ENCODE data around the gene CELF5. TPM values are rescaled to one million over a fixed set of nuclear protein-coding genes. Genes with fewer than 3 reads are reported as not detected.

The CELF5 gene
- total RNA-seq, 2 donors from 2014 or later: 0.08 TPM; not detected in 1

DNA sequence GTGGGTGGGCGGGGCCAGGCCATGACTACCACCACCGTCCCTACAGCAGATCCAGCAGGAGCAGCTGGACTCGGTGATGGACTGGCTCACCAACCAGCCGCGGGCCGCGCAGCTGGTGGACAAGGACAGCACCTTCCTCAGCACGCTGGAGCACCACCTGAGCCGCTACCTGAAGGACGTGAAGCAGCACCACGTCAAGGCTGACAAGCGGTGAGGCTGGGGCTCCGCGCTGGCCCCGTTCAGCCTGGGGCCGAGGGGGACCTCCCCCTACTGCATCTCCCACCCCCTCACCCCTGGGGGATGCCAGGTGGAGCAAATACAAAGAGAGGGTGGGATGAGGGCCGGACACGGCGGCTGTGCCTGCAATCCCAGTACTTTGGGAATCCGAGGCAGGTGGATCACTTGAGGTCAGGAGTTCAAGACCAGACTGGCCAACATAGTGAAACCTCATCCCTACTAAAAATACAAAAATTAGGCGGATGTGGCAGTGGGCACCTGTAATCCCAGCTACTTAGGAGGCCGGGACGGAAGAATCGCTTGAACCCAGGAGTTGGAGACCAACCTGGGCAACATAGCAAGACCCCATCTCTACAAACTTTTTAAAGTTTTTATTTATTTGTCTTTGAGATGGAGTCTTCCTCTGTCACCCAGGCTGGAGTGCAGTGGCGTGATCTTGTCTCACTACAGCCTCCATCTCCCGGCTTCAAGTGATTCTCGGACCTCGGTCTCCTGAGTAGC, 18.1 kb upstream of the CELF5 start:
- Histone ChIP-seq H3K4me3 (no peak overlapping the region), H3K27me3 (no peaks in the 10 kb centered on the region), H3K4me1 (no peaks in the 10 kb centered on the region), H3K27ac (no peak overlapping the region), H3K9me3 (no peaks in the 10 kb centered on the region), H3K36me3 (peaks cover 33% of the 10 kb centered on the region)
- TF ChIP-seq, protein P1, sequence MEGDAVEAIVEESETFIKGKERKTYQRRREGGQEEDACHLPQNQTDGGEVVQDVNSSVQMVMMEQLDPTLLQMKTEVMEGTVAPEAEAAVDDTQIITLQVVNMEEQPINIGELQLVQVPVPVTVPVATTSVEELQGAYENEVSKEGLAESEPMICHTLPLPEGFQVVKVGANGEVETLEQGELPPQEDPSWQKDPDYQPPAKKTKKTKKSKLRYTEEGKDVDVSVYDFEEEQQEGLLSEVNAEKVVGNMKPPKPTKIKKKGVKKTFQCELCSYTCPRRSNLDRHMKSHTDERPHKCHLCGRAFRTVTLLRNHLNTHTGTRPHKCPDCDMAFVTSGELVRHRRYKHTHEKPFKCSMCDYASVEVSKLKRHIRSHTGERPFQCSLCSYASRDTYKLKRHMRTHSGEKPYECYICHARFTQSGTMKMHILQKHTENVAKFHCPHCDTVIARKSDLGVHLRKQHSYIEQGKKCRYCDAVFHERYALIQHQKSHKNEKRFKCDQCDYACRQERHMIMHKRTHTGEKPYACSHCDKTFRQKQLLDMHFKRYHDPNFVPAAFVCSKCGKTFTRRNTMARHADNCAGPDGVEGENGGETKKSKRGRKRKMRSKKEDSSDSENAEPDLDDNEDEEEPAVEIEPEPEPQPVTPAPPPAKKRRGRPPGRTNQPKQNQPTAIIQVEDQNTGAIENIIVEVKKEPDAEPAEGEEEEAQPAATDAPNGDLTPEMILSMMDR (IDR thresholded peaks at IDR 0.05): no peak
- DNase-seq (ENCODE audit: low spot score): no peak

DNA sequence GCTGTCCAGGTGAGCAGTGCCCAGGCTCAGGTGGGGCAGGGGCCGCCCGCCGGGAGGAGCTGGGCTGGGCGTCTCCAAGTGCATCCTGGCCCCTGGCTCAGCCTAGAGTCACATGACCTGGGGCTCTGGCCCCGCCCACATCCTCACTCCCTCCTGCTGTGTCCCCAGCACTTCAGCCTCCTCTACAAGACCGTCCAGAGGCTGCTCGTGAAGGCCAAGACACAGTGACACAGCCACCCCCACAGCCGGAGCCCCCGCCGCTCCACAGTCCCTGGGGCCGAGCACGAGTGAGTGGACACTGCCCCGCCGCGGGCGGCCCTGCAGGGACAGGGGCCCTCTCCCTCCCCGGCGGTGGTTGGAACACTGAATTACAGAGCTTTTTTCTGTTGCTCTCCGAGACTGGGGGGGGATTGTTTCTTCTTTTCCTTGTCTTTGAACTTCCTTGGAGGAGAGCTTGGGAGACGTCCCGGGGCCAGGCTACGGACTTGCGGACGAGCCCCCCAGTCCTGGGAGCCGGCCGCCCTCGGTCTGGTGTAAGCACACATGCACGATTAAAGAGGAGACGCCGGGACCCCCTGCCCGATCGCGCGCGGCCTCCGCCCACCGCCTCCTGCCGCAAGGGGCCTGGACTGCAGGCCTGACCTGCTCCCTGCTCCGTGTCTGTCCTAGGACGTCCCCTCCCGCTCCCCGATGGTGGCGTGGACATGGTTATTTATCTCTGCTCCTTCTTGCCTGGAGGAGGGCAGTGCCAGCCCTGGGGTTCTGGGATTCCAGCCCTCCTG, 16.8 kb upstream of the CELF5 start:
- H3K27me3 ChIP-seq: no peaks in the 10 kb centered on the region
- no peak overlapping the region for H3K27ac ChIP-seq
- no peak for DNase-seq (ENCODE audit: low spot score)
- H3K36me3 ChIP-seq: peaks cover 33% of the 10 kb centered on the region
- H3K4me3 ChIP-seq: no peak overlapping the region
- TF ChIP-seq, protein P1 (IDR thresholded peaks at IDR 0.05): no peak
- no peaks in the 10 kb centered on the region for H3K9me3 ChIP-seq
- H3K4me1 ChIP-seq: no peaks in the 10 kb centered on the region

DNA sequence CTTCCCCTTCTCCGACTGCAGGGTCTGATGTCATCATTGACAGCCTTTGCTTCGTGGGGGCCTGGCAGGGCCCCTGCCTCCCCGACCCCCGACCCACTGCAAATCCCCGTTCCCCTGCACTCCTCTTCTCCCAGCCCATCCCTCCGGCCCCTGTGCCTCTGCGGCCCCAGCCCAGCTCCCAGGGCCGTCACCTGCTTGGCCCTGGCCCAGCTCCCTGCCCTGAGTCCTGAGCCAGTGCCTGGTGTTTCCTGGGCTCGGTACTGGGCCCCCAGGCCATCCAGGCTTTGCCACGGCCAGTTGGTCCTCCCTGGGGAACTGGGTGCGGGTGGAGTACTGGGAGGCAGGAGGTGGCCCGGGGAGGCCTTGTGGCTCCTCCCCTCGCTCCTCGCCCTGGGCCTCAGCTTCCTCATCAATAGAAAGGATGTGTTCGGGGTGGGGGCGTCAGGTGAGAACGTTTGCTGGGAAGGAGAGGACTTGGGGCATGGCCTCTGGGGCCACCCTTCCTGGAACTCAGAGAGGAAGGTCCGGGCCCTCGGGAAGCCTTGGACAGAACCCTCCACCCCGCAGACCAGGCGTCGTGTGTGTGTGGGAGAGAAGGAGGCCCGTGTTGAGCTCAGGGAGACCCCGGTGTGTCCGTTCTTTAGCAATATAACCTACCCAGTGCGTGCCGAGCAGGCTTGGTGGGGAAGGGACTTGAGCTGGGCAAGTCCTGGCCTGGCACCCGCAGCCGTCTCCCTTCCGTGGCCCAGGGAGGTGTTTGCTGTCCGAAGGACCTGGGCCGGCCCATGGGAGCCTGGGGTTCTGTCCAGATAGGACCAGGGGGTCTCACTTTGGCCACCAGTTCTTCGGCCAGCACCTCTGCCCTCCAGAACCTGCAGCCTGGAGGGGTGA, 15.9 kb upstream of the CELF5 start:
- Histone ChIP-seq H3K27ac (no peak overlapping the region), H3K27me3 (no peaks in the 10 kb centered on the region), H3K9me3 (no peaks in the 10 kb centered on the region), H3K36me3 (peaks cover 33% of the 10 kb centered on the region), H3K4me1 (no peaks in the 10 kb centered on the region), H3K4me3 (no peak overlapping the region)
- TF ChIP-seq, protein P1 (IDR thresholded peaks at IDR 0.05): no peak
- no peak for DNase-seq (ENCODE audit: low spot score)

DNA sequence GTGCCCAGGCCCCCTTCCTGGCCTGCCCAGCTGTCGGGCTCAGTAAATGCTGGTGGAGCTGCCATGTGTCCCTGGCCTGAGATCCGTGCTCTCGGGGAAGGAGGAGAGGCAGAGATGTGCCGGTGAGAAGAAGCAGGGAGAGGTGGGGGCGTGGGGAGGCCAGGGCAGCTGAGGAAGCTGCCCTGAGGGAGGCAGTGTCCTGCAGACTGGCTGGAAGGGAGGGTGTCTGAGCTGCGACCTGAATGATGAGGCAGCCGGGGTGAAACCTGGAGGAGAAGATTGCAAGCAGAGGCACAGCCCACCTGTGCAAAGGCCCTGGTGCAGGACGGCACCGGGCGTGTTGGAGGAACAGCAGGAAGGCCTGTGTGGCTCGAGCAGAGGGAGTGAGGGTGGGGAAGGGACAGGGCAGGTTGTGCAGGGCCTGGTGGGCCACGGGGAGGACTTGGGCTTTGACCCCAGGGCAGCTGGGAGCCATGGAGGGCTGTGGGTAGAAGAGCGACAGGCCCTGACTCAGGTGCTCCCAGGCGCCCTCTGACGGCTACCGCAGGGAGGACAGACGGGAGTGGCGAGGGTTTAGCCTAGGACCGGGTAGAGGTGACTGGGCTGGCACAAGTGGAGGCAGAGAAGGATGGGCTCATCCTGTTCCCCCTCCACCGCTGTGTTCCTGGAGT, 14.0 kb upstream of the CELF5 start:
- no peaks in the 10 kb centered on the region for H3K27me3 ChIP-seq
- H3K4me1 ChIP-seq: no peaks in the 10 kb centered on the region
- H3K27ac ChIP-seq: no peak overlapping the region
- H3K36me3 ChIP-seq: peaks cover 24% of the 10 kb centered on the region
- H3K9me3 ChIP-seq: no peaks in the 10 kb centered on the region
- DNase-seq (ENCODE audit: low spot score): no peak
- no peak overlapping the region for H3K4me3 ChIP-seq
- TF ChIP-seq, protein P1 (IDR thresholded peaks at IDR 0.05): peak; percentile 38 to 67

DNA sequence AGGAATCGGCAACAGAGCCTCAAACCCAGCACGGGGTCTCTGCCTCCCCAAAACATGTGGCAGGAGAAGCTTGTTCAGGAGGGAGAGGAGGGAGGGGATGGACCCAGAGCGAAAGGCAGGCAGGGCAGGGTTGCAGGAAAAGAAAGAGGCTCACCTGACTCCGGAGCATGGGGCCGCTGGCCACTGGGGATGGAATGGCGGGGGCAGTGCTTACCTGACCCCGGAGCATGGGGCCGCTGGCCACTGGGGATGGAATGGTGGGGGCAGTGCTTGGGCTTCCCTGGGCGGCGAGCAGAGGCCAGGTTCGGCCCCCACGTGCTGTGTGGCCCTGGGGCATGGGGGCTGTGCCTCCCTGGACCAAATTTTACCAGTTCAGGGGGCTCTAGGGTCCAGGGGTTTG, 13.3 kb upstream of the CELF5 start:
- peaks cover 17% of the 10 kb centered on the region for H3K36me3 ChIP-seq
- H3K9me3 ChIP-seq: no peaks in the 10 kb centered on the region
- H3K4me3 ChIP-seq: no peak overlapping the region
- no peaks in the 10 kb centered on the region for H3K27me3 ChIP-seq
- no peaks in the 10 kb centered on the region for H3K4me1 ChIP-seq
- TF ChIP-seq, protein P1 (IDR thresholded peaks at IDR 0.05): no peak
- H3K27ac ChIP-seq: no peak overlapping the region
- DNase-seq (ENCODE audit: low spot score): no peak

Measured in right atrium auricular region (tissue), 2 donors.